ENCODE results near the gene KPNA1.
"Not testable (repeated sequence)": the region's sequence is repeated elsewhere in the genome, so short reads cannot be mapped to it uniquely, and the experiment has no call there.

KPNA1 gene

GRCh38 chr3:122461806-122462205 lies 52.9 kb downstream of the KPNA1 start:
- Mint-ChIP-seq H3K27me3 (no peaks in the 10 kb centered on the region), H3K4me1 (no peaks in the 10 kb centered on the region), H3K4me3 (no peak overlapping the region), H3K36me3 (ENCODE audit: insufficient read depth) (peaks cover 50% of the 10 kb centered on the region), H3K27ac (ENCODE audit: low read depth) (peak overlapping the region; percentile 6), H3K9me3 (no peaks in the 10 kb centered on the region)
- DNase-seq (ENCODE audit: low spot score in 2 of 2) (no peak), ATAC-seq (replicated peaks; ENCODE audit: extremely low read depth, poor library complexity, severe bottlenecking) (no peak)

DNA sequence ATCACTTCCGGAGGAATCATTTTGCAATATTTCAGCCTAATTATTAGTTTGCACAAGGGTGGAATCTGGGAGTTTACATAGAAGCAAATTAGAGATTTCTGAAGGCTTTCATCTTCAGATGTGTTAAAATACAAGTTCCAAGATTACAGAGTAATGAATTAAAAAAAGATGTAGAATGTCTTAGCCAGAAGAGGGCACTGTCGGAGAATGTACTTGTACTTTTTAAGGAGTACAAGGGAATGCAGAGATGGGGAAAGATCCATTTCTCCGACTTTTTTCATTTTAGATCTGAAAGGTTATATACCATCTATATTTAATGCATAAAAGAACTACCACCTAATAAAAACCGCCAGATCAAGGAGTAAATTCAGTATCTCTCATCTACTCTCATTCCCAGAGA lies 55.7 kb downstream of the KPNA1 start:
- Mint-ChIP-seq H3K4me1 (peaks cover 4% of the 10 kb centered on the region), H3K9me3 (no peaks in the 10 kb centered on the region), H3K4me3 (no peak overlapping the region), H3K27me3 (no peaks in the 10 kb centered on the region), H3K36me3 (ENCODE audit: insufficient read depth) (peaks cover 48% of the 10 kb centered on the region), H3K27ac (ENCODE audit: low read depth) (peak overlapping the region; percentile 39)
- DNase-seq (ENCODE audit: low spot score in 2 of 2) (no peak), ATAC-seq (replicated peaks; ENCODE audit: extremely low read depth, poor library complexity, severe bottlenecking) (no peak)

- no peak overlapping the region for H3K4me3 Mint-ChIP-seq
- no peak overlapping the region for H3K27ac Mint-ChIP-seq (ENCODE audit: low read depth)
- ATAC-seq (replicated peaks; ENCODE audit: extremely low read depth, poor library complexity, severe bottlenecking) (no peak), DNase-seq (ENCODE audit: low spot score in 2 of 2) (no peak)
- no peaks in the 10 kb centered on the region for H3K27me3 Mint-ChIP-seq
- H3K36me3 Mint-ChIP-seq (ENCODE audit: insufficient read depth), result peaks cover 47% of the 10 kb centered on the region
- peaks cover 4% of the 10 kb centered on the region for H3K4me1 Mint-ChIP-seq
- H3K9me3 Mint-ChIP-seq, result no peaks in the 10 kb centered on the region
Measured at GRCh38 chr3:122457706-122458105, 57.0 kb downstream of the KPNA1 start.

DNA sequence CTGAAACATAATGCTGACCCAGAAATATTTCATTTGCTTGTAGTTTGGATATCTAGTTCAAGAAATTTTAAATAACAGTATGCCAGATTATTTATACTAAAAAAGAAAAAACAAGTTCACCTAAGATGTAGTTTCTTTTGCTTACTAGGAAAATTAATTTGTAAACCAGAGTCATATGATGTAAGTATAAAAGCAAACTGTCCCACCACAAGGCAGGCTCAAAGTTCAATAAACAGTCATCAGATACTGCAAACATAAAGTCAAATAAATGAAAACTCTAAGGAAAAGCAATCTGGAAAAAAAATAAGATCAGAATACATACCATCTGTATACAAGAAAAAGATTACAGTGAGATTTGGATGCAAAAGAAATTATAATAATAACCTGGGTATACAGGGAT lies 58.7 kb downstream of the KPNA1 start:
- H3K9me3 Mint-ChIP-seq, result no peaks in the 10 kb centered on the region
- no peaks in the 10 kb centered on the region for H3K27me3 Mint-ChIP-seq
- peaks cover 4% of the 10 kb centered on the region for H3K4me1 Mint-ChIP-seq
- H3K4me3 Mint-ChIP-seq, result no peak overlapping the region
- H3K36me3 Mint-ChIP-seq (ENCODE audit: insufficient read depth), result peaks cover 42% of the 10 kb centered on the region
- ATAC-seq (replicated peaks; ENCODE audit: extremely low read depth, poor library complexity, severe bottlenecking), result no peak
- no peak overlapping the region for H3K27ac Mint-ChIP-seq (ENCODE audit: low read depth)
- DNase-seq (ENCODE audit: low spot score in 2 of 2), result no peak

DNA sequence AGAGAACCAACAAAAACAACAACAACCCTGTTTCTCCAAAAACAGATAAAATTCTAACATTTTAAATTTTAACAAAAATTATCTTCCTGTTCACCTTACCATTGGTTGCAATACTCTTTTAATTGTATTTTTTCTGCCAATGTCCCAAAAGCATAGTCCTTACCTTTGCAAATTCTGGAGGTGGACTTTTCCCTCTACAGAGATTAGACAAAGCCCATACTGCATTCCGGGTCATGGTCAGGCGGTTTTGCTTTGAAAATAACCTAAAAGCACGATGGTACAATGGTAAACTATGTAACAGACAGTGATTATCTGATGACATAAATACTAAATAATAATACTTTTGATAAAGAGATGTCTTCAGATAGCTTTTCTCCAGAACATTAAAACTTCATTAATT lies 63.4 kb downstream of the KPNA1 start:
- no peaks in the 10 kb centered on the region for H3K9me3 Mint-ChIP-seq
- H3K27ac Mint-ChIP-seq (ENCODE audit: low read depth), result no peak overlapping the region
- ATAC-seq (replicated peaks; ENCODE audit: extremely low read depth, poor library complexity, severe bottlenecking) (no peak), DNase-seq (ENCODE audit: low spot score in 2 of 2) (no peak)
- H3K27me3 Mint-ChIP-seq, result no peaks in the 10 kb centered on the region
- H3K36me3 Mint-ChIP-seq (ENCODE audit: insufficient read depth), result peaks cover 64% of the 10 kb centered on the region
- peaks cover 21% of the 10 kb centered on the region for H3K4me1 Mint-ChIP-seq
- H3K4me3 Mint-ChIP-seq, result no peak overlapping the region

DNA sequence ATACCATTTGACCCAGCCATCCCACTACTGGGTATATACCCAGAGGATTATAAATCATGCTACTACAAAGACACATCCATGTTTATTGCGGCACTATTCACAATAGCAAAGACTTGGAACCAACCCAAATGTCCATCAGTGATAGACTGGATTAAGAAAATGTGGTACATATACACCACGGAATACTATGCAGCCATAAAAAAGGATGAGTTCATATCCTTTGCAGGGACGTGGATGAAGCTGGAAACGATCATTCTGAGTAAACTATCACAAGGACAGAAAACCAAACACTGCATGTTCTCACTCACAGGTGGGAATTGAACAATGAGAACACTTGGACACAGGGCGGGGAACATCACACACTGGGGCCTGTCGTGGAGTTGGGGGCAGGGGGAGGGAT lies 66.5 kb downstream of the KPNA1 start:
- H3K27ac Mint-ChIP-seq (ENCODE audit: low read depth), result not testable (repeated sequence)

GRCh38 chr3:122444491-122444887 lies 70.2 kb downstream of the KPNA1 start:
- H3K27ac Mint-ChIP-seq (ENCODE audit: low read depth); H3K4me3 Mint-ChIP-seq; DNase-seq (ENCODE audit: low spot score in 2 of 2); H3K9me3 Mint-ChIP-seq; H3K27me3 Mint-ChIP-seq; ATAC-seq (replicated peaks; ENCODE audit: extremely low read depth, poor library complexity, severe bottlenecking): not testable (repeated sequence)
- Mint-ChIP-seq H3K4me1 (peaks cover 24% of the 10 kb centered on the region), H3K36me3 (ENCODE audit: insufficient read depth) (peaks cover 66% of the 10 kb centered on the region)

More for the DNA sequence above, 66.5 kb downstream of the KPNA1 start:
- ATAC-seq (replicated peaks; ENCODE audit: extremely low read depth, poor library complexity, severe bottlenecking); H3K4me3 Mint-ChIP-seq; DNase-seq (ENCODE audit: low spot score in 2 of 2); H3K27me3 Mint-ChIP-seq; H3K9me3 Mint-ChIP-seq: not testable (repeated sequence)
- Mint-ChIP-seq H3K4me1 (peaks cover 24% of the 10 kb centered on the region), H3K36me3 (ENCODE audit: insufficient read depth) (peaks cover 61% of the 10 kb centered on the region)

DNA sequence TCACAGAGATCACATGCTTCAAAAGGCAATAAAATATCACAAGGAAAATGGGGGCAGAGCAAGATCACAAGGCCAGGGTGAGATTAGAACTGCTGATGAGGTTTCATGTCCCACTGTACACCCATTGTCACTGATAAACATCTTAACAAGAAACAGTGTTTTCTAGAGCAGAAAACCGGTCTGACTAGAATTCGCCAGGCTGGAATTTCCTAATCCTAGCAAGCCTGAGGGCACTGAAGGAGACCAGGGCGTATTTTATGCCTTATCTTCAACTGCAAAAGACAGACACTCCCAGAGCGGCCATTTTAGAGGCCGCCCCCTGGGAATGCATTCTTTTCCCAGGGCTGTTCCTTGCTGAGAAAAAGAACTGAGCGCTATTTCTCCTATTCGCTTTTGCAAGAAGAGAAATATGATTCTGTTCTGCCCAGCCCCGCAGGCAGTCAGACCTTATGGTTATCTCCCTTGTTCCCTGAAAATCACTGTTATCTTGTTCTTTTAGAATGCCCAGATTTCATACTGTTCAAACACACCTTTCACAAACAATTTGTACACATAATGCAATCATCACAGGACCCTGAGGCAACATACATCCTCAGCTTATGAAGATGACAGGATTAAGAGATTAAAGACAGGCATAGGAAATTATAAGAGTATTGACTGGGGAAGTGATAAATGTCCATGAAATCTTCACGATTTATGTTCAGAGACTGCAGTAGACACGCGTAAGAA lies 70.8 kb downstream of the KPNA1 start:
- not testable (repeated sequence) for H3K4me3 Mint-ChIP-seq; H3K9me3 Mint-ChIP-seq; H3K27ac Mint-ChIP-seq (ENCODE audit: low read depth); DNase-seq (ENCODE audit: low spot score in 2 of 2); H3K27me3 Mint-ChIP-seq; ATAC-seq (replicated peaks; ENCODE audit: extremely low read depth, poor library complexity, severe bottlenecking)
- Mint-ChIP-seq H3K4me1 (peaks cover 21% of the 10 kb centered on the region), H3K36me3 (ENCODE audit: insufficient read depth) (peaks cover 60% of the 10 kb centered on the region)

- peaks cover 19% of the 10 kb centered on the region for H3K4me1 Mint-ChIP-seq
- no peaks in the 10 kb centered on the region for H3K9me3 Mint-ChIP-seq
- no peaks in the 10 kb centered on the region for H3K27me3 Mint-ChIP-seq
- DNase-seq (ENCODE audit: low spot score in 2 of 2) (no peak), ATAC-seq (replicated peaks; ENCODE audit: extremely low read depth, poor library complexity, severe bottlenecking) (no peak)
- no peak overlapping the region for H3K4me3 Mint-ChIP-seq
- H3K27ac Mint-ChIP-seq (ENCODE audit: low read depth), result no peak overlapping the region
- peaks cover 55% of the 10 kb centered on the region for H3K36me3 Mint-ChIP-seq (ENCODE audit: insufficient read depth)
Measured at GRCh38 chr3:122443090-122443489, 71.6 kb downstream of the KPNA1 start.

DNA sequence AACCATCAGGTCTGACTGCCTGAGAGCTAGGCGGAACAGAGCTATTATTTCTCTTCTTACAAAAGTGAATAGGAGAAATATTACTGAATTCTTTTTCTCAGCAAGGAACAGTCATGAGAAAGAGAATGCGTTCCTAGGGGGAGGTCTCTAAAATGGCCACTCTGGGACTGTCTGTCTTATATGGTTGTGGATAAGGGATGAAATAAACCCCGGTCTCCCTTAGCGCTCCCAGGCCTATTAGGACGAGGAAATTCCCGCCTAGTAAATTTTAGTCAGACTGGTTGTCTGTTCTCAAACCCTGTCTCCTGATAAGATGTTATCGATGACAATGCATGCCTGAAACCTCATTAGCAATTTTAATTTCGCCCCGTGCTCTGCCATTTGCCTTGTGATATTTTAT lies 78.8 kb downstream of the KPNA1 start:
- peaks cover 30% of the 10 kb centered on the region for H3K36me3 Mint-ChIP-seq (ENCODE audit: insufficient read depth)
- H3K4me1 Mint-ChIP-seq, result peaks cover 1% of the 10 kb centered on the region
- H3K27ac Mint-ChIP-seq (ENCODE audit: low read depth), result no peak overlapping the region
- H3K27me3 Mint-ChIP-seq, result no peaks in the 10 kb centered on the region
- ATAC-seq (replicated peaks; ENCODE audit: extremely low read depth, poor library complexity, severe bottlenecking) (no peak), DNase-seq (ENCODE audit: low spot score in 2 of 2) (no peak)
- H3K9me3 Mint-ChIP-seq, result peaks cover 5% of the 10 kb centered on the region
- H3K4me3 Mint-ChIP-seq, result no peak overlapping the region

DNA sequence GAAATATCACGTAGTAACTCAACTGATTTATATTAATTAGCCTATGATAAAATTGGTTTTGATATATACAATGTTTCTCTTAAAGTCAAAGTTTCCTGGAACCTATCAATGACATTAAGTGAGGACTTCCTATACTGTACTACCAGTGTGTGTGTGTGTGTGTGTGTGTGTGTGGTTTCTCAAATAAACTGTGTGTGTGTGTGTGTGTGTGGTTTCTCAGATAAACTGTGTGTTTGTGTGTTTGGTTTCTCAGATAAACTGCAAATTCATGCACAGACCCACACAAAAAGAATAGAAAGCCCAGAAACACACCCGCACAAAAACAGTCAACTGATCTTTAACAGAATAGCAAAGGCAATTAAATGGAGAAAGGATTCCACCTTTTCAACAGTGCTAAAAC lies 84.4 kb downstream of the KPNA1 start:
- DNase-seq (ENCODE audit: low spot score in 2 of 2) (no peak), ATAC-seq (replicated peaks; ENCODE audit: extremely low read depth, poor library complexity, severe bottlenecking) (no peak)
- H3K36me3 Mint-ChIP-seq (ENCODE audit: insufficient read depth), result peaks cover 29% of the 10 kb centered on the region
- no peak overlapping the region for H3K4me3 Mint-ChIP-seq
- peaks cover 15% of the 10 kb centered on the region for H3K4me1 Mint-ChIP-seq
- no peaks in the 10 kb centered on the region for H3K9me3 Mint-ChIP-seq
- H3K27me3 Mint-ChIP-seq, result no peaks in the 10 kb centered on the region
- H3K27ac Mint-ChIP-seq (ENCODE audit: low read depth), result peak overlapping the region; percentile 44

DNA sequence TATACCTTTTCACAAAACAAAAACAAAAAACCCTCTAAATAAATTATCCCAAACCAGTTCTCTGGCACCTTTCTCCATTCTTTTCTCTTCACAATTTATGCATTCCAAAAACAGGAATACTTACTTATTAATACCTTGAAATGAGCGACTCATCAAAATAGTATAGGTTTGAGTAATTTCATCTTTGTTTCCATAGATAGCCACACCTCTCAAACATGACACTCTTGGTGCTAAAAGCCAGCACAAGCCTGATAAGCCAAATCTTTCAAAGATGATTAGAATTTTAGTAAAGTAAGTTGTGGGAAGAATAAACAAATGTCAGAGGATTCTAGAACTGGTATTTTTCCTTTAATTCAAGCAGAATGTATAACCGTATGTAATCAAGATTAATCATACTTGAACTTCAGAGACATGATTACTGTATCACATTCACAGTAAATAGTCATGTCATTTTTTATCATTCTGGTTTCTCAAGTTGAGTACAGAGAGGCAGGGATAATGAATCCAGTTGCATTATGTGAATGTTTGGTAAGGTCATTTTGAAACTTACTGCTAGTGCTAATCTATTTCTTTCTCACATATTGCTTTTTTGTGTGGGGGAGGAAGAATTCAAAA lies 86.8 kb downstream of the KPNA1 start:
- Mint-ChIP-seq H3K36me3 (ENCODE audit: insufficient read depth) (peaks cover 39% of the 10 kb centered on the region), H3K4me1 (peaks cover 15% of the 10 kb centered on the region), H3K9me3 (no peaks in the 10 kb centered on the region), H3K4me3 (no peak overlapping the region), H3K27me3 (no peaks in the 10 kb centered on the region), H3K27ac (ENCODE audit: low read depth) (peak overlapping the region; percentile 53)
- ATAC-seq (replicated peaks; ENCODE audit: extremely low read depth, poor library complexity, severe bottlenecking) (no peak), DNase-seq (ENCODE audit: low spot score in 2 of 2) (no peak)

- H3K4me3 Mint-ChIP-seq, result no peak overlapping the region
- H3K27ac Mint-ChIP-seq (ENCODE audit: low read depth), result no peak overlapping the region
- H3K4me1 Mint-ChIP-seq, result peaks cover 2% of the 10 kb centered on the region
- DNase-seq (ENCODE audit: low spot score in 2 of 2) (no peak), ATAC-seq (replicated peaks; ENCODE audit: extremely low read depth, poor library complexity, severe bottlenecking) (no peak)
- H3K9me3 Mint-ChIP-seq, result no peaks in the 10 kb centered on the region
- no peaks in the 10 kb centered on the region for H3K27me3 Mint-ChIP-seq
- peaks cover 38% of the 10 kb centered on the region for H3K36me3 Mint-ChIP-seq (ENCODE audit: insufficient read depth)
Measured at GRCh38 chr3:122421836-122422235, 92.9 kb downstream of the KPNA1 start.
